Measurements from ENCODE around the gene SLF2. TPM values are rescaled to one million over a fixed set of nuclear protein-coding genes. Genes with fewer than 3 reads are reported as not detected.
A peak's percentile ranks its signal among the peaks of the same experiment; 100 is the strongest.
"Not testable (repeated sequence)": the region's sequence is repeated elsewhere in the genome, so short reads cannot be mapped to it uniquely, and the experiment has no call there.

The SLF2 gene
- polyA plus RNA-seq, 6 donors from 2014 or later = 5.8 to 17.0 (median 10.7) TPM

DNA sequence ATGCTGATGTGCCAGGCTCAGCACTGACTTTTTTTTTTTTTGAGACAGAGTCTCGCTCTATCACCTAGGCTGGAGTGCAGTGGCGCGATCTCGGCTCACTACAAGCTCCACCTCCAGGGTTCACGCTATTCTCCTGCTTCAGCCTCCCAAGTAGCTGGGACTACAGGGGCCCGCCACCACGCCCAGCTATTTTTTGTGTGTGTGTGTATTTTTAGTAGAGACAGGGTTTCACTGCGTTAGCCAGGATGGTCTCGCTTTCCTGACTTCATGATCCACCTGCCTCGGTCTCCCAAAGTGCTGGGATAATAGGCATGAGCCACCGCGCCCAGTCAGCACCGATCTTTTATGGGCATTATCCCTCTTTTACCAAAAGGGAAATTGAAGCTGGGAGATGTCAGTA lies 27.2 kb upstream of the SLF2 start:
- ATAC-seq (ENCODE audit: low read depth in 2 of 2); H3K9me3 Mint-ChIP-seq; H3K36me3 Mint-ChIP-seq; H3K4me1 Mint-ChIP-seq; DNase-seq: not testable (repeated sequence)
- Mint-ChIP-seq H3K4me3 (peak overlapping the region in 1 of 8 donors; percentile 52), H3K27ac (peak overlapping the region in 1 of 6 donors; percentile 58), H3K27me3 (peaks cover 20 to 59% (median 56%) of the 10 kb centered on the region in 3 donors)

DNA sequence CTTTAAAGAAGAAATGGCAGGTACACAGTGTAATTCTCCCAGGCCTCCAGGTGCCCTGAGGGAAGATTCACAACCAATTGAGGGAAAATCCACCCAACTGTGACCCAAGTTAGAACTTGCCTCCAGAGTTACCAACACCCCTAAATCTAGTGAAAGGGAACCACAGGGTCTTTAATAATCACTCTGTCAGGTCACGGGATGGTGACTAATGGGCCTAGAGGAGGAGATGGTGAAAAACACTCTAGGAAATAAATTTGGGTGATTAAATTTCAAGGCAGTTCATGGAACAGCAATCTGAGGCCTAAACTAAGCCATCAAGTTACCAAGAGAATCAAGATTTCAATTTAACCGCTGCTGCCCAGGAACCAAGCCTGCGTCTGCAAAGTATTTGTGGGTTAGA lies 26.7 kb upstream of the SLF2 start:
- H3K4me3 Mint-ChIP-seq = no peak overlapping the region
- H3K36me3 Mint-ChIP-seq = no peaks in the 10 kb centered on the region
- H3K4me1 Mint-ChIP-seq = no peaks in the 10 kb centered on the region
- no peaks in the 10 kb centered on the region for H3K9me3 Mint-ChIP-seq
- DNase-seq (no peak), ATAC-seq (ENCODE audit: low read depth in 2 of 2) (no peak)
- H3K27me3 Mint-ChIP-seq = peaks cover 23 to 62% (median 57%) of the 10 kb centered on the region in 3 donors
- peak overlapping the region in 1 of 6 donors; percentile 58 for H3K27ac Mint-ChIP-seq

DNA sequence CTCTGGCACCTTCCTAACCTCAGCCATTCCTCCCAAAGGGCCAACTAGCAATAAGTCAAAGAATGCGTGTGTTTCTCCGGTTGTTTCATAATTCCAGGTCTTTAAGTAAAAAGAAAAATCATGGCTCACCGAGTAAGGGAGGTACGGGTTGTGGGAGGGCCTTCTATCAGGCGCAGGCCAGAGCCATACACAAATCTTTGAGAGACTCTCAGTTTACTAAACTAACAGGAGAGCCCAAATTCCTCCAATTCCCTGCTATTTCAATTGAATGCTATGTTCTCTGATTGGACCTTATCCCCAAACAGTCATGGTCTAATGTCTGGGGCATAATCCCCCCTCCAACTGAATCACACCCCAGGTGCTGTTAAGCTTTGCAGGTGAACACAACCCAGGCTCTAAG lies 26.2 kb upstream of the SLF2 start:
- H3K9me3 Mint-ChIP-seq = no peaks in the 10 kb centered on the region
- ATAC-seq (ENCODE audit: low read depth in 2 of 2) = no peak
- H3K4me1 Mint-ChIP-seq = no peaks in the 10 kb centered on the region
- DNase-seq = no peak
- H3K36me3 Mint-ChIP-seq = no peaks in the 10 kb centered on the region
- H3K27me3 Mint-ChIP-seq = peaks cover 23 to 62% (median 58%) of the 10 kb centered on the region in 3 donors
- no peak overlapping the region for H3K4me3 Mint-ChIP-seq
- peak overlapping the region in 1 of 6 donors; percentile 34 for H3K27ac Mint-ChIP-seq

DNA sequence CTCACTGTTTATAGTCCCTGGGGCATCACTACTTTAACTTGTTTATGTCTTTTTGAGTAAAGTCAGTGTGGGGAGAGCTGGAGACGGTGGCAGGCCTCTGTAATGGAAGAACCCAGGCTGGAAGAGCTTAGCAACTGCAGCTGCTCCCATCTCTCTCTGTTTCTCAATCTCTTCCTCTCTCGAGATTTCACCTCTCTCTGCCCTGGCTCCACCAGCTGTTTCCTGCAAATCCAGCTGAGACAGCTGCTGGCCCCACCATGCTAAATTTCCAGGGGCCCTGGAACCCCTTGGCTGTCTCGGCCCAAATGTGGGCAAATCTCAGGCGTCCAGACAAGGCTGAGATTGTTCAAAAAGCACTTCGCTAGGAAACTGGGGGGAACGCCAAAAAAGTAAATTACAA lies 25.8 kb upstream of the SLF2 start:
- Mint-ChIP-seq H3K27ac (peak overlapping the region in 1 of 6 donors; percentile 34), H3K4me1 (no peaks in the 10 kb centered on the region), H3K4me3 (no peak overlapping the region), H3K9me3 (no peaks in the 10 kb centered on the region), H3K36me3 (no peaks in the 10 kb centered on the region), H3K27me3 (peaks cover 24 to 62% (median 61%) of the 10 kb centered on the region in 3 donors)
- DNase-seq (no peak), ATAC-seq (ENCODE audit: low read depth in 2 of 2) (no peak)

DNA sequence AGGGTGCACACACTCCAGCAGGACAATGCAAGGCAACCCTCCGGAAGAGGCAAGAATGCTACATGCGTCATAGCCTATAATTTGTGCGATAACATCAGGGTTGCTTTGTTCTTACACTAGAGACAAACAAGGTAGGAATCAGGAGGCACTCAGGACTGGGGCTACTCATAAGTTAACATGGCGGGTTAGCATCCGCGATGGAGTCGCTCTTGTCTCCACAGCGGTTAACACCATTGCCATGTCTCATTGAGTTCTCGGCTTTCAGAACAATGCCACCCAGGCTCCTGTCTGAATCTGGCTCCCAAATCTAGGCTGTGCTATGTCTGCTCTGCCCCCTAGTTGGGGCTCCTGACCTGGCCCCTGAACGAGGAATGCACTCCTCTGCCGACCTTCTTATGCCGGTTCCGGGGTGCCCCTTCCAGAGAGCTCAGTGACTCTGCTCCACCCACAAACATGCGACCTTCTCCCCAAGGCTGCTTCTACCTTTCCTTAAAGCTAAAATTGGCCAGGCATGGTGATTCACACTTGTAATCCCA lies 24.9 kb upstream of the SLF2 start:
- Mint-ChIP-seq H3K4me1 (no peaks in the 10 kb centered on the region), H3K27me3 (peaks cover 30 to 63% (median 60%) of the 10 kb centered on the region in 3 donors), H3K9me3 (no peaks in the 10 kb centered on the region), H3K27ac (no peak overlapping the region), H3K4me3 (no peak overlapping the region), H3K36me3 (no peaks in the 10 kb centered on the region)
- DNase-seq = no peak
- no peak for ATAC-seq (ENCODE audit: low read depth in 2 of 2)

DNA sequence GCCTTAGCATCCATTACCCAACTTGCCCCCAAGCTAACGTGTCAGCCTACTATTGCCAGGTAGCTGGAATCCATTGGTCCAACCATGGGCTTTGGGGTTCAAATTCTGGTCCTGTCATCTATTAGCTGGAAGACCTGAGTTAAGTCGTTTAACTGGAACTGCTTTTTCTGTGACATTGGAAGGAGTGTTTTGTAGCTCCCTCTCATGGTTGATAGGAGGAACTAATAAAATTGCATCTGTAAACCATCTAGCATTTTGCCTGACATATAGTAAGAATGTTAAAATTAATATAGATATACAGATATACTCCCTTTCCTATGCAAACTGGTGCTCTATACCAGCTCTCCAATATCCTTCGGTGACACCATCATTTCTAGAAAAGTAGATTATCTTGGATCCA lies 23.8 kb upstream of the SLF2 start:
- Mint-ChIP-seq H3K27me3 (peaks cover 30 to 63% (median 59%) of the 10 kb centered on the region in 3 donors), H3K4me3 (no peak overlapping the region), H3K9me3 (no peaks in the 10 kb centered on the region), H3K36me3 (no peaks in the 10 kb centered on the region), H3K27ac (no peak overlapping the region), H3K4me1 (no peaks in the 10 kb centered on the region)
- ATAC-seq (ENCODE audit: low read depth in 2 of 2) = no peak
- no peak for DNase-seq

DNA sequence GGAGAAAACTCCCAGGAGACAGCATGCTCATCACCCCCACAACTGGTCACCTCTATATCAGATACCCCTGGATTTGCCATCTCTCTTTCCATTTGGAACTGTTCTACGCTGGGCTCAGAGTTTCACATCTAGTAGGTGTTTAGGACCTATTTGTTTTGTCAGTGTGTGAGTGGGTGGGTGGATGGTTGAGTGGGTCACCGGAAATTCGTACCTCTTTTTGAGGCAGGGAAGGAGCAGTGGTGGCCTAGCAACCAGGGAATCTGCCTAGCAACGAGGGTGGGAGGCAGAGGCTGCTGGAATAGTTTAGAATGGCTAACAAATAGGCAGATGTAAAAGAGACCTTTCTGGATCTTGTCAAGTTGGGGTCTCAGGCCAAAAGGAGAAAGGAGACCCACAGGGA lies 23.2 kb upstream of the SLF2 start:
- Mint-ChIP-seq H3K27me3 (peaks cover 30 to 63% (median 59%) of the 10 kb centered on the region in 3 donors), H3K4me3 (no peak overlapping the region), H3K4me1 (peaks cover 0 to 2% (median 0%) of the 10 kb centered on the region in 3 donors), H3K36me3 (no peaks in the 10 kb centered on the region), H3K27ac (no peak overlapping the region), H3K9me3 (no peaks in the 10 kb centered on the region)
- DNase-seq = no peak
- ATAC-seq (ENCODE audit: low read depth in 2 of 2) = no peak

DNA sequence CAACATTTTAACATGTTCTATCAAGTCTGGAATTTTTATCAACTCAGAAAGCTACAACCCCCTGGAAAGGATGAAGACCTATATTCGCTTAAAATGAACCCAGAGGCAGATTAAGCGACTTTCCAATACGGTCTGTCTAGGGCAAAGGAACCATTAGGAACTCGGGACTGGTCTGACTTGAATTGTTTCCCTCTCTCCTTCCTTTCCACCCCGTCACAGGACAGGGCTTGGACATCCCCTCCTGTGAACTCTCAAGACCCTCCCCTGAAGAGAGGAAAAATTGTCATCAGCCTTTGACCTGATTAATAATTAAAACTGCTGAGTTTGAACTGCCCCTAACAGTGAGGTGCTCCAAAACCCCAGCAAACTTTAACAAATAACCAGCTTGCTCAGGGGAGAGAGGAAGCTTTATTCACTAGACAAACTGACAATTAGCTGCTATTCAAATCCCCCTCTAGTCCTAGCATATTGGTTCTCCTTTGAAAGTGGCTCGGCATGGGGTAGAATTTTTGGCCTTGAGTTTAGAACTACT lies 22.6 kb upstream of the SLF2 start:
- no peaks in the 10 kb centered on the region for H3K9me3 Mint-ChIP-seq
- peaks cover 30 to 63% (median 59%) of the 10 kb centered on the region in 3 donors for H3K27me3 Mint-ChIP-seq
- peak overlapping the region in 1 of 8 donors; percentile 47 for H3K4me3 Mint-ChIP-seq
- DNase-seq (no peak), ATAC-seq (ENCODE audit: low read depth in 2 of 2) (no peak)
- peaks cover 1 to 8% (median 4%) of the 10 kb centered on the region in 3 donors for H3K4me1 Mint-ChIP-seq
- no peak overlapping the region for H3K27ac Mint-ChIP-seq
- H3K36me3 Mint-ChIP-seq = no peaks in the 10 kb centered on the region

DNA sequence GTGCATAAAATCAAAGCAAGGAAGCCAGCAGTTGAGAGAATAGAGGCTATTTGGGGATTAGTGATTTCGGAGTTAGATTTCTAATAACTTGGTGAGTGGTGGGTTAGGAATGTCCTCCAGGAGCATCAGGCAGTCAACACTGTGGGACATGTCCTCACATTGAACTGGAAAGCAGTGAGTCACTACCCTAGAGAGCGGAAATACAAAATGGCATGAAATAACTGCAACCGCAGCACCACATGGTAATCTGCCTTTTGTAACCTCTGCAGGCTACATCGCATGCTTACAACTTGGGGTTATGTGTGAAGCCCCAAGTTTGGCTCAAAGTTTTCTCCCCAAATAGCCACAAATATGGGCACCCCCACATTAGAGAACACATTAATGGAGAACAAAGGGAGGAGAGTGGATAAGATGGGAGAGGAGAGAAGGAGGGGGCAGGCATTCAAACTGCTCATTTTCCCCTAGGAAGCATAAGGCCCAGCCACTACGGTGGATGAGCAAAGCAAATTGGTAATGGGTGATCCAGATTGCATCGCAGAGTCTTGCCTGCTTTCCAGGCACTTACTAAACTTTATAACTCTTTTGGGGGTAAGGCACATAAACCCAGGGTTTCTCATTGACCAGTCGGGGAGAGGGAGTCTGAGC lies 22.0 kb upstream of the SLF2 start:
- peak overlapping the region in 1 of 6 donors; percentile 69 for H3K27ac Mint-ChIP-seq
- H3K36me3 Mint-ChIP-seq = no peaks in the 10 kb centered on the region
- peaks cover 7 to 14% (median 10%) of the 10 kb centered on the region in 3 donors for H3K4me1 Mint-ChIP-seq
- peaks cover 30 to 63% (median 59%) of the 10 kb centered on the region in 3 donors for H3K27me3 Mint-ChIP-seq
- H3K4me3 Mint-ChIP-seq = peak overlapping the region in 1 of 8 donors; percentile 47
- no peaks in the 10 kb centered on the region for H3K9me3 Mint-ChIP-seq
- ATAC-seq (ENCODE audit: low read depth in 2 of 2) = no peak
- no peak for DNase-seq

DNA sequence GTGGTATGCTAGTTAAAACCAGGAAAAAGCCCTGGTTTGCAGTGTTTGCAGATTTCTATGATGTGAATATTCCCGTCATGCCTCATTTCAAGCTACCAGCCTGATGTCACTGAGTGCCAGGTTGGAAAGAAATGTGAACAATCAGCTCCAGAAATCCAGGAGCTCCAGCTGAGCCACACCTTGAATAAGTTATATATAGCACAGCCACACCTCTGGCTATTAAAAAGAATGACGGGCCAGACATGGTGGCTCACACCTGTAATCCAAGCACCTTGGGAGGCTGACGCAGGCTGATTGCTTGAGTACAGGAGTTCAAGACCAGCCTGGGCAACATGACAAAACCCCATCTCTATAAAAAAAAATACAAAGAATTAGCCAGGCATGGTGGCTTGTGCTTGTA lies 18.7 kb upstream of the SLF2 start:
- no peak for DNase-seq
- no peak for ATAC-seq (ENCODE audit: low read depth in 2 of 2)
- H3K4me1 Mint-ChIP-seq = peaks cover 10 to 16% (median 15%) of the 10 kb centered on the region in 3 donors
- no peaks in the 10 kb centered on the region for H3K36me3 Mint-ChIP-seq
- no peak overlapping the region for H3K4me3 Mint-ChIP-seq
- H3K27me3 Mint-ChIP-seq = peaks cover 24 to 39% (median 34%) of the 10 kb centered on the region in 3 donors
- H3K27ac Mint-ChIP-seq = peak overlapping the region in 2 of 6 donors; percentile 21 to 70
- H3K9me3 Mint-ChIP-seq = no peaks in the 10 kb centered on the region

DNA sequence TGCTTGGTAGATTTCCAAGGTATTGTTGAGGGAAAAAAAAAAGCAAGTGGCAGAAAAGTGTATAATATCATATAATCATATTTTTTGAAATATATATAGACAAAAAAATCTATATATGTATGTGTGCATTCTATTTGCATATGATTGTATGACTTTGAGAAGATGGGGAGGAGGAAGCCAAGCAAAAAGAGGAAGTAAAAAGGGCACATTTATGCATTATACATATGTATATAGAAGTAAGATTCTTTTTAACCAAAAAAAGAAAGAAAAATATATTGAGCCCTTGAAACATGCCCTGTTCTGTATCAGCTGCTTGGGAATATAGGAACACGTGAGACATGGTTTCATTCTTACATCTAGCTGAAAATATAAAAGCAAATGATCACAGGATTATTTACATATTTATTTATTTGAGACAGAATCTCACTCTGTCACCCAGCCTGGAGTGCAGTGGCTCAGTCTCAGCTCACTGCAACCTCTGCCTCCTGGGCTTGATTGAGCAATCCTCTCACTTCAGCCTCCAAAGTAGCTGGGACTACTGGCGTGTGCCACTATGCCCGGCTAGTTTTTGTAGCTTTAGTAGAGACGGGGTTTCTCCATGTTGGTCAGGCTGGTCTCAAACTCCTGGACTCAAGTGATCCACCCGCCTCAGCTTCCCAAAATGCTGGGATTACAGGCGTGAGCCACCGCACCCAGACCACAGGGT lies 18.0 kb upstream of the SLF2 start:
- DNase-seq (peak; percentile 15), ATAC-seq (ENCODE audit: low read depth in 2 of 2) (peak; percentile 72 to 73)
- Mint-ChIP-seq H3K4me3 (peak overlapping the region in 1 of 8 donors; percentile 39), H3K4me1 (peaks cover 10 to 16% (median 15%) of the 10 kb centered on the region in 3 donors), H3K9me3 (no peaks in the 10 kb centered on the region), H3K27ac (peak overlapping the region in 2 of 6 donors; percentile 39 to 72), H3K36me3 (no peaks in the 10 kb centered on the region), H3K27me3 (peaks cover 18 to 33% (median 31%) of the 10 kb centered on the region in 3 donors)

DNA sequence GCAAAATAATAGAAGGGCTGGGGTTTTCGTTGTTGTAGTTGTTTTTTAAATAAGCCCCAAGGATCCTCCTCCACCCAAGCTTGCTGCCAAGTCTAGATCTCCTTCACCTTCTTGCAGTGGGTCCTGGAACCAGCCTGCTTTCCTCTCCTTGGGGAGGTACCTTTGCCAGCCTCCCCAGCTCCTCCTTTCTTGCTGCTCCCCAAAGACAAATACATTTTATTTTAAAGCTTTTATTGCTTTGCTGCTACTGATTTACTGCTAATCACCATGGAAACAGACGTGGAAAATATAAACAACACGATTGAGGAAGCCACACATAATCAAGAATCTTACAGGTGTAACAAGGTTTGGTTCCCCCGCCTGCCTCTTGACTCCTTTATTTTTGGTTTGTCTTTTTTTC lies 17.4 kb upstream of the SLF2 start:
- Mint-ChIP-seq H3K27me3 (peaks cover 12 to 33% (median 30%) of the 10 kb centered on the region in 3 donors), H3K4me3 (peak overlapping the region in 2 of 8 donors; percentile 17 to 67), H3K4me1 (peaks cover 10 to 16% (median 15%) of the 10 kb centered on the region in 3 donors), H3K27ac (peak overlapping the region in 4 of 6 donors; percentile 44 to 92 (median 78)), H3K36me3 (no peaks in the 10 kb centered on the region), H3K9me3 (no peaks in the 10 kb centered on the region)
- DNase-seq (peak; percentile 6), ATAC-seq (ENCODE audit: low read depth in 2 of 2) (peak; percentile 68 to 70)

DNA sequence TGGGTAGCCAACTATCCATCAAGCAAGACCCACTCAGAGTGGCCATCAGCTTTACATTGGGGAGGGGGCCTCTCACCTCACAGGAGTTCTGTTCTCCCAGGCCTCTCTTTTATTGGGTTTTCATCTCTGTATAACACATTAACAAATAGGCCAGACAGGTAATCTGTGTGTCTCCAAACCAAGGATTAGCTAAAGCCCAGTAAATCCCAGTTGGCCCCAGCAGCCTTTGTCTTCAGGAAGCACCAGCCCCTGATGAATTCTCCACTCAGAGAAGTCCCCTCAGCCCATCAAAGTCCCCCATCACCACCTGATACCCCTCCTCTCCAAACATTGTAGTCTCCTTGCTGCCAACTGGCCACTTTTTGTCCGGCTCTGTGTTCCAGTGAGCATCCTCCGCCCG lies 16.9 kb upstream of the SLF2 start:
- ATAC-seq (ENCODE audit: low read depth in 2 of 2) (no peak), DNase-seq (no peak)
- peak overlapping the region in 2 of 6 donors; percentile 52 to 72 for H3K27ac Mint-ChIP-seq
- H3K27me3 Mint-ChIP-seq = peaks cover 9 to 29% (median 27%) of the 10 kb centered on the region in 3 donors
- no peaks in the 10 kb centered on the region for H3K9me3 Mint-ChIP-seq
- peaks cover 10 to 16% (median 15%) of the 10 kb centered on the region in 3 donors for H3K4me1 Mint-ChIP-seq
- H3K4me3 Mint-ChIP-seq = peak overlapping the region in 2 of 8 donors; percentile 14 to 17
- H3K36me3 Mint-ChIP-seq = no peaks in the 10 kb centered on the region
